Suprapubic skin (tissue), 4 donors: ENCODE measurements around the gene SRSF1. TPM values are rescaled to one million over a fixed set of nuclear protein-coding genes. Genes with fewer than 3 reads are reported as not detected.

Experiments
- DNase-seq, 2 donors: peaks; one replicate each; pipeline ENCODE4 v3.0.0-alpha.2; 2019; ENCODE audit warnings: low spot score in 2 of 2
- H3K27ac ChIP-seq: fragments of 200-600 bp; sonication (generic); one replicate; pipeline ENCODE4 v1.5.1; 2019
- H3K27me3 ChIP-seq: fragments of 200-600 bp; sonication (generic); one replicate; pipeline ENCODE4 v1.5.1; 2019
- H3K36me3 ChIP-seq: fragments of 200-600 bp; sonication (generic); one replicate; pipeline ENCODE4 v1.5.1; 2019
- H3K4me1 ChIP-seq: fragments of 200-600 bp; sonication (generic); one replicate; pipeline ENCODE4 v1.5.1; 2019
- H3K4me3 ChIP-seq: fragments of 200-600 bp; sonication (generic); one replicate; pipeline ENCODE4 v1.5.1; 2019; ENCODE audit warnings: mild to moderate bottlenecking
- H3K9me3 ChIP-seq: fragments of 200-600 bp; sonication (generic); one replicate; pipeline ENCODE4 v1.5.1; 2019
- CTCF ChIP-seq, 2 donors: fragments of 200-600 bp in 1 of 2; fragments of 450-650 bp in 1 of 2; sonication (generic) in 1 of 2; IDR thresholded peaks; one replicate each; pipeline ENCODE4 v1.5.1; 2016 to 2019; ENCODE audit warnings: antibody characterized with exemption in 2 of 2, mild to moderate bottlenecking in 1 of 2, moderate library complexity in 1 of 2
- EP300 ChIP-seq: sonication (generic); formaldehyde crosslinking; IDR thresholded peaks from one replicate; pipeline ENCODE4 v1.6.1; 2017; ENCODE audit warnings: antibody characterized with exemption
- POLR2A ChIP-seq, 2 donors: fragments of 450-650 bp; IDR thresholded peaks; one replicate each; pipeline ENCODE4 v1.6.1; 2017; ENCODE audit warnings: antibody characterized with exemption in 2 of 2, mild to moderate bottlenecking in 2 of 2, moderate library complexity in 2 of 2
- POLR2AphosphoS5 ChIP-seq, 3 donors: sonication (generic); formaldehyde crosslinking; IDR thresholded peaks; one replicate each; pipeline ENCODE4 v1.6.1; 2017; ENCODE audit warnings: antibody characterized with exemption in 3 of 3
- WGBS: methylation state at CpG from one replicate; pipeline ENCODE4 v1.1.5; 2018; 5-methylcytosine and 5-hydroxymethylcytosine counted together
- total RNA-seq, 4 donors: library from RNA; depleted of rRNA; stranded (reverse); fragments of >200 nt; gene quantifications; one replicate each; pipeline ENCODE4 v1.1.0, GENCODE V29; 2016

Gene SRSF1
- total RNA-seq, 4 donors from 2014 or later: 108 to 172 (median 125) TPM

- 75% methylated on average over 4 of the region's 4 CpGs for WGBS
- no peaks in the 10 kb centered on the region for H3K9me3 ChIP-seq
- no peak overlapping the region for H3K27ac ChIP-seq
- no peak for DNase-seq
- H3K36me3 ChIP-seq: peaks cover 41% of the 10 kb centered on the region
- peaks cover 37% of the 10 kb centered on the region for H3K4me1 ChIP-seq
- TF ChIP-seq POLR2AphosphoS5 (IDR thresholded peaks at IDR 0.05) (no peak), EP300 (no peak), CTCF (IDR thresholded peaks at IDR 0.05) (no peak), POLR2A (IDR thresholded peaks at IDR 0.05) (no peak)
- no peaks in the 10 kb centered on the region for H3K27me3 ChIP-seq
- H3K4me3 ChIP-seq: no peak overlapping the region
Observed at GRCh38 chr17:58002154-58002948, 4.7 kb downstream of the SRSF1 start.

- no peak for TF ChIP-seq POLR2AphosphoS5 (IDR thresholded peaks at IDR 0.05)
- no peak for TF ChIP-seq CTCF (IDR thresholded peaks at IDR 0.05)
- TF ChIP-seq POLR2A (IDR thresholded peaks at IDR 0.05): no peak
- no peak for TF ChIP-seq EP300
- H3K27ac ChIP-seq: no peak overlapping the region
- peaks cover 41% of the 10 kb centered on the region for H3K36me3 ChIP-seq
- no peak for DNase-seq
- H3K4me1 ChIP-seq: peaks cover 37% of the 10 kb centered on the region
- H3K9me3 ChIP-seq: no peaks in the 10 kb centered on the region
- WGBS: 31% methylated on average over 1 of the region's 1 CpG
- no peaks in the 10 kb centered on the region for H3K27me3 ChIP-seq
- H3K4me3 ChIP-seq: no peak overlapping the region
Observed at GRCh38 chr17:58001461-58002124, 5.5 kb downstream of the SRSF1 start.

GRCh38 chr17:57999496-58000017 lies 7.5 kb downstream of the SRSF1 start:
- Histone ChIP-seq H3K9me3 (no peaks in the 10 kb centered on the region), H3K27me3 (no peaks in the 10 kb centered on the region), H3K27ac (no peak overlapping the region), H3K36me3 (peaks cover 31% of the 10 kb centered on the region), H3K4me3 (no peak overlapping the region), H3K4me1 (peaks cover 33% of the 10 kb centered on the region)
- 69% methylated on average over 1 of the region's 1 CpG for WGBS
- TF ChIP-seq POLR2A (IDR thresholded peaks at IDR 0.05) (no peak), CTCF (IDR thresholded peaks at IDR 0.05) (peak; percentile 73 to 81), EP300 (no peak)
- DNase-seq: no peak

- TF ChIP-seq POLR2AphosphoS5 (IDR thresholded peaks at IDR 0.05) (no peak), CTCF (IDR thresholded peaks at IDR 0.05) (no peak), EP300 (no peak), POLR2A (IDR thresholded peaks at IDR 0.05) (no peak)
- peaks cover 28% of the 10 kb centered on the region for H3K4me1 ChIP-seq
- no peaks in the 10 kb centered on the region for H3K9me3 ChIP-seq
- H3K4me3 ChIP-seq: no peak overlapping the region
- no peaks in the 10 kb centered on the region for H3K27me3 ChIP-seq
- DNase-seq: no peak
- no peak overlapping the region for H3K27ac ChIP-seq
- H3K36me3 ChIP-seq: peaks cover 26% of the 10 kb centered on the region
Observed at GRCh38 chr17:57999010-57999495, 8.0 kb downstream of the SRSF1 start.
